GM19099 (cell line): ENCODE measurements around the gene ERICH6B.

Experiments used
- POLR2A ChIP-seq: IDR thresholded peaks from 3 replicates; pipeline ENCODE4 v1.6.1; 2011; ENCODE audit warnings: low read depth; ENCODE audit not compliant: insufficient read length; ENCODE audit errors: extremely low read depth

ERICH6B gene

GRCh38 chr13:45527699-45528462 lies 87.7 kb downstream of the ERICH6B start:
- no peak for TF ChIP-seq POLR2A

DNA sequence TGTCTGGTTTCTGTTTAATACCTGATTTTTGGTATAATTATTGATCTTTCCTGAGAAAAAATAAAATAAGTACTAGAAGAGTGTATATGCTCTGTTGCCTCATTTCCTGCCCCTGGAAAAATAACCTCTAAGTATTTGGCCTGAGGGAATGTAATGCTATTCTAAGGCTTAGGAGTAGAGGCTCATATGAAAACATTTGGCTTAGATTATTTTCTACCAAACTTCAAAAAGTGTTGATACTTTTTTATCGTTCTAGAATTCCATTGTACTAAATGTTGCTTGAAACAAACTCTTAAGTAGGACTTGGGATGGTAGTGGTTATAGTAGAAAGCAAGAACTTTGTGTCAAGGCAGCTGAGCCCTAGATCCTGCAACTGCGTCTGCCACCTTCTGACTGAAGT lies 93.0 kb downstream of the ERICH6B start:
- no peak for TF ChIP-seq POLR2A

GRCh38 chr13:45521297-45521696 lies 94.2 kb downstream of the ERICH6B start:
- no peak for TF ChIP-seq POLR2A

GRCh38 chr13:45519493-45519892 lies 96.0 kb downstream of the ERICH6B start:
- TF ChIP-seq POLR2A, result no peak

GRCh38 chr13:45518525-45519245 lies 96.9 kb downstream of the ERICH6B start:
- TF ChIP-seq POLR2A, result no peak

DNA sequence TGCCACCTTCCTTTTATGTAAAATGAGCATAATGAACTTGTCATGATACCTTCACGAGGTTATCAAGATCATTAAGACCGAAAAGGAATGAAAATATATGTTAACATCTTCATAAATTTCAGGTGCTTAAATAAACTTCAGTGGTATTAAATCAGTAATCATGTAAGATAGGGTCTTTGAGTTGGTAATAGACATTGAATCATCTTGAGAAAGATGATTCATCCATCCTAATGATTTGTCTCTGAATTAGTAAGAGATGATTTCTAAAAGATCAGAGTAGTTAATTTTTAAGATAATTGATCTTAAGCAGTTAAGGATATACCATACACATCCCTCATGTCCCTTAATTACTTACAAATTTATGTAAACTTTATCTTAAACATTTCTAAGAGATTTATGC lies 98.8 kb downstream of the ERICH6B start:
- TF ChIP-seq POLR2A, result no peak

GRCh38 chr13:45512098-45512496 lies 103.4 kb downstream of the ERICH6B start:
- TF ChIP-seq POLR2A, result no peak

DNA sequence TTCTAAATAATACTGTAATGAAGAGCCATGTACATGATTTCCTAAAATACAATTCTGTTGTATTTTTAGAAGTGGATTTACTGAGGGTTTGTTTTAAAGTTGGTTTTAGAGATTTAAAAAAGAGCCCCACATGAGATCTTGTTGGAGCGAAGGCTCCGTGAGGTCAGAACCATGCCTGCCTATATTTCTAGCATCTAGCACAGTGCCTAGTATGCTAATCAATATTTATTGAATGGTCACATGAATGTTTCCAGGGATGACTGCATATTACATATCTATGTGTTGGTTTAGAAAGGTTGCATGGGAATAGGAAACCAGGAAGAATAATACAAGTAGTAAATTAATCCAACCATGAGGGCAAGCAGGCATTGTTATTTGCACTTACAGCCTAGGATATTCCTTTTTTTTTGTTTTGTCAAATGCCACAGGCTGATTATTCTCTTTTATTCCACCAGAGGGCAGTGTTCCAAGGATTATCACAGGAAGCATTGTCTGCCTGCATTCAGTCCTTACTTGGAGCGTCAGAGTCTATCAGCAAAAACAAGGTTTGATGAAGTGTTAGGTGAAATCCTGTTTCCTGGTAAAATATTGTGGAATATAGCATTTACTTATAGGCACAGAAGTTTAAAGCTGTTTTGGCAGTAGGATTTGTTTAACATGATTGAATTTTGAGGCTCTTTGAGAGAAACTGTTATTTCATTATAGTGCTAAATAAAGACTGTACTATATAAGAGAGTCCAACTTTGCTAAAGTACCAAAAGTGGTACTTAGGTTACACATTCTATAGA lies 104.0 kb downstream of the ERICH6B start:
- no peak for TF ChIP-seq POLR2A

DNA sequence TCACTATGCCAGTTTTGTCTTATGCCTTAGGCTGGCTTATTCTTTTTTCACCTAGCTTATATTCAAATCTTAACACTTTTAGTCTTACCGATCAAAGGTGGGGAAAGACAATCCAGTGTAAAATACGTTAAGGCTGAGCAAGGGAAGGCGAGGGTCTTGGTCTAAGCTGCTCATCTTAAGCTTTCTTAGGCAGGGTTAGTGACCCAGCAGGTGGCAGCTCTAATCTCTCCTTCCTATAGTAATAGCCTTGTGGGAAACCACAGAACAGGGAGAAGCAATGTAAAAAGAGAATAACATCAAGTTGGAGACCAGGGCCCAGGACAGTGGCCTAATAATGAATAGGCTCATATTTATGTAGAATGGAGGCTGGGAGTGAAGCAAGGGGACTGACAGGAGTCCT lies 104.9 kb downstream of the ERICH6B start:
- TF ChIP-seq POLR2A, result no peak

DNA sequence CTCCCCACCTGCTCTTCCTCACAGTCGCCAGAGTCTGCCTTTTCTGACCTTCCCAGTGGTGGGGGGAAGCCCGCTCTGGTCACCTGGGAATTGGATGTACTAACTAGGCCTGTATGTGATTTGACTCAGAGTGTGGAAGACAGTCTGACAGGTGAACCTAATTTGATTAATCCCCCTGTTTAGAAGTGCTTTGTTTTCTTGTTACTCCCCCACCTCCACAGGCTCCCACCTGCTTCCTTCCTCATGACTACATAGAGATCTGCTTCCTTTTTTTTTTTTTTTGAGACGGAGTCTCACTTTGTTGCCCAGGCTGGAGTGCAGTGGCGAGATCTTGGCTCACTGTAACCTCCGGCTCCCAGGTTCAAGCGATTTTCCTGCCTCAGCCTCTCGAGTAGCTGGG lies 106.8 kb downstream of the ERICH6B start:
- TF ChIP-seq POLR2A, result no peak

DNA sequence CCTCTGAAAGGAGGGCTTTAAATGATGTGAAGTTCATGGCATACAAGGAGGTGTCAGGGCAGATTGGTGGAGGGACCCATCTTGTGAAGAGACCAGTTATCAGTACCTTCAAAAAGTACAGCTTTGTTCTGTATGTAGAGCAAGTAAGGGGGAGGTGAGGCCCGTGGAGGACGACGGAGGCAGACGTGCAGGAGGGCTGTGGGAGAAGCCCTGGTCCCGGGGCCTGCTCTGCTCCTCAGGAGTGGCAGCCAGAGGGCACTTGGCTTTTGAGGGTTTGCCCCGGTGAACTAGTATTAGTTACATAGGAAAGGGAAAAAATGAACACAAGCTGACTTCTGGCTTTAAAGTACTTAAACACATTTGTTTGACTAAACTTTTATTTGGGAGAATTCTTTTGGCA lies 108.7 kb downstream of the ERICH6B start:
- TF ChIP-seq POLR2A, result no peak

DNA sequence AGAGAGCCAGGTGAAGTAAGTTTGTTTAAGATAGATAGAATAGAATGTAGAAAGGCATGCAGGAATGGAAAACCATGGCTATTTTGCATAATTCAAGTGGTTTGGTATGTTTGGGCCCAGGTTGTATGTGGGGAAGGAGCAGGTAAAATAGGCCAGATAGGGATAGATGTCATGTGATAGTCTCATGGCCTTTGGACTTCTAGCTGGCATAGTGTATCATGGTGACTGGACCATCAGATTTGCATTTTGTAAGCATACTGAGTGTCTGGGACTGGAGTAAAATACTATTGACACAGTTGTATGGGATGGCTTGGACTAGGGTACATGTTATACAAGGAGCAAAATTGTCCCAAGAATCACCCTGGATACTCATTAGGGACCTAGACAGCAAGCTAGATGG lies 111.9 kb downstream of the ERICH6B start:
- no peak for TF ChIP-seq POLR2A

DNA sequence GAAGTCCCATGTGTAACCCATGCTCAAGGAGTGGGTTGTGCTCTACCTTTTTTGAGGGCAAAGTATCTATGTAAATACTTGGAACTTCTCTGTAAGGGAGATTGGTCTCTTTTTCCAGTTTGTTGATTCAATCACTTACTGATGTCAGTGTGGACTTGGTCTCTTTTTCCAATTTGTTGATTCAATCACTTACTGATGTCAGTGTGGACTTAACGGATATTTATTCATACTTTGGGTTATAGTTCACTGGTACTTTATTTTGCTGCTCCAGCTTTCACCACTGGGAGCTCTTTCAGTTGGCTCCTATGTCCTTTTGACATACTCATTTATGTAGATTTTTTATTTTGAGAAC lies 114.4 kb downstream of the ERICH6B start:
- TF ChIP-seq POLR2A, result no peak

GRCh38 chr13:45500492-45501174 lies 114.9 kb downstream of the ERICH6B start:
- TF ChIP-seq POLR2A, result no peak

DNA sequence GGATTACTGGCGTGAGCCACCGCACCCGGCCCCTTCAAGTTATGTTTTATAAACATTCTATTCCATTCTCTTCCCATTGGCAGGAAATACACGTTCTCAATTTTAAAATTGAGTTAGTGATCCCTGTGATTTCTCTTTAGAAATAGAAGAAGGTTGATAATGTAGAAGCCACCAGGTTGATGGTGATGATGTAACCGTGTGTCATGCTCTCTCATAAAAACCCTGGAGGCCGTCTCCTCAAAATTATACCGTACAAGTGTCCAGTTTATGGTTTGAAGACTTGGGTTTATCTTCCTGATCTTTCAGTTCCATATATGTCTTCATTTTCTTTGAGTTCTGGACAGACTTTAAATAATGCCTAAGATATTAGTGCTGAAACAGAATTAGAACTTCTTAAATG lies 118.6 kb downstream of the ERICH6B start:
- no peak for TF ChIP-seq POLR2A
